C4-2B (cell line): ENCODE measurements around the gene CCNE1.
A peak's percentile ranks its signal among the peaks of the same experiment; 100 is the strongest.

Source experiments
- H3K27ac ChIP-seq: fragments of 450-650 bp; 2 replicates; pipeline ENCODE4 v1.5.1; 2017
- CTCF ChIP-seq: fragments of 450-650 bp; conservative IDR thresholded peaks from 2 replicates; pipeline ENCODE4 v1.5.1; 2017; ENCODE audit warnings: mild to moderate bottlenecking
- ZFX ChIP-seq: fragments of 450-650 bp; IDR thresholded peaks from 2 replicates; pipeline ENCODE4 v1.6.1; 2017

Gene CCNE1

GRCh38 chr19:29842471-29843179, 30.8 kb downstream of the CCNE1 start:
- TF ChIP-seq CTCF (no peak), ZFX (no peak)
- peak overlapping the region; percentile 6; the same call in 1 of the 2 replicates for H3K27ac ChIP-seq

DNA sequence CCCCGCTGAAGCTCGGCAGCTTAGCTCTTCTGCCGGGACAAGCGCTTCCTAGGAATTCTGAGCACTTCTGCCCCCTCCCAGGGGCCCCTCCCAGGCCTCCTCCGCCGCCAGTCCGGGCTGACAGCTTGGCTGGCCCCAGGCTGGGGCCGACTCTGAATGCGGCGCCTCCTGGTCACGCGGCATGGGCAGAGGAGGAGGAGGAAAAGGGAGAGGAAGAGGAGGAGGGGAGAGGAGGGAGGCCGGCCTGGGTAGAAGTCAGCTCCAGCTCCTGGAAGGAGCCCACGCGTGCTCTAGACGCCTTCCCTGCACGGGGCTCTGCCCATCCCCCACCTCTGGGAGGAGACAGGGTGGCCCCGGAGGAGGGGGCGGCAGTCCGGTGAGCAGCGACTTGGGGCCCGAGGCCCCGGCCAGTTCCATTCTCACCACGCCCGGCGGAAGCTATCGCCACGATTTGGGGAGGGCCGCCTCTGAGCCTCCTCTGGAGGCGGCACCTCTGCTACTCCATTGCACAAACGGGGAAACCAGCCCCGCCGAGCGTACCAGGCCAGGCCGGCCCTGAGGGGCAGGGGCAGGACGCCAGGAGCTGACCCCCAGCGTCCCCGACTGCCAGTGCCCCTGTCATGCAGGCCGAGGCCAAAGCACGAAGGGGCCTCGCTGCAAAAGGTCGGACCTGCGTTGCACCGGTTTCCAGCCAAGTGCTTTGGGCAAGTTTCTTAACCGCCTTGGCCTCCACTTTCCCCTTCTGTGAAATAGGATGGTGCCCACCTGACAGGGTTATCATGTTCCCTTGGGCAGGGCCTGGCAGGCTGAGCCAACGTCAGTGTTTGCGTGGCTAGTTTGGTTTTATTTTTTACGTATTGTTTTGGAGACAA, 31.6 kb downstream of the CCNE1 start:
- H3K27ac ChIP-seq: no peak overlapping the region
- no peak for TF ChIP-seq ZFX
- no peak for TF ChIP-seq CTCF

GRCh38 chr19:29844891-29845573, 33.2 kb downstream of the CCNE1 start:
- TF ChIP-seq ZFX (no peak), CTCF (no peak)
- peak overlapping the region; percentile 78 for H3K27ac ChIP-seq

DNA sequence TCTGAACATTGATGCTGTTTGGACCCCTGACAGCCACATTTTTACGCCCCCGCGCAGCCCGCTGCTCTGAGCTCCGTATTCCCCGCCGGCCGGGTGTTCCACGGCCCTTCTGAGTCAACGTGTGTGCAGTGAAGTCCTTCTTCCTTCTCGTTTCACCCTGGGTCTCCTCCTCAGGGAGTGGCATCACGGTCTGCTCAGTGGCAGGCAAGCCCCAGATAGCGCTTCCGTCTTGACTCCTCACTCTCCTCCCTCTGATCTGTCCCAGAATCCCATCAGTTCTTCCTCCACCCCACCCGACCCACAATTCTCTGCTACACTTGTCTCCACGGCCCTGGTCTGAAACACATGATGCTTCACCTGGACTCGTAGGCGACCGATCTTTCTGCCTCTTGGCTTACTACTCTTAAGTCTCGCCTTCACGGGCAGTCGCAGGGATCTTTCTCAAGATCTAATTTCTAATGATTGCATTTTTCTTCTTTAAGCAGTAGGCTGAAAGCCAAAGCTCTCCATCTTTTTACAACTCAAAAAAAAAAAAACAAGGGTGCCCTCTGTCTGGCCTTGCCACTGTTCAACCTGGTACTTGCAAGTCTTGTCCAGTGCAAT, 33.9 kb downstream of the CCNE1 start:
- H3K27ac ChIP-seq: peak overlapping the region; percentile 78
- TF ChIP-seq CTCF (no peak), ZFX (no peak)

DNA sequence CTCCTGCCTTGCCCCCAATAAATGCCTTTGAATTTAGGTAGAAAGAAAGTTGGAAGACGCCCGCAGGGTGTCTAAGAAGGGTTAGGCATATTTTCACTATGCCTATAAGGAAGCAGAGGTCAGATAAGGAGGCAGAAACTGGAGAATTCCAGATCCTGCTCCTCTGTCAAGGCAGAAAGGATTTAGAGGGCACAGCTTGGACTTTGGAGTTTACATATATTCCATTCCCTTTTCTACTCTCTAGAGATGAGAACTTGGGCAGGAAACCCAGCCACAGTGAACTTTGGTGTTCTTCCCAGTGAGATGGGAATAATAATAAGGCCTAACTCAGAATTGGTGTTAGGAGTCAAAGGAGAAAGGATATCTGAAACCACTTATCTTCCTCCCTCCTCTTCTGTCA, 37.4 kb downstream of the CCNE1 start:
- no peak overlapping the region for H3K27ac ChIP-seq
- no peak for TF ChIP-seq ZFX
- no peak for TF ChIP-seq CTCF

DNA sequence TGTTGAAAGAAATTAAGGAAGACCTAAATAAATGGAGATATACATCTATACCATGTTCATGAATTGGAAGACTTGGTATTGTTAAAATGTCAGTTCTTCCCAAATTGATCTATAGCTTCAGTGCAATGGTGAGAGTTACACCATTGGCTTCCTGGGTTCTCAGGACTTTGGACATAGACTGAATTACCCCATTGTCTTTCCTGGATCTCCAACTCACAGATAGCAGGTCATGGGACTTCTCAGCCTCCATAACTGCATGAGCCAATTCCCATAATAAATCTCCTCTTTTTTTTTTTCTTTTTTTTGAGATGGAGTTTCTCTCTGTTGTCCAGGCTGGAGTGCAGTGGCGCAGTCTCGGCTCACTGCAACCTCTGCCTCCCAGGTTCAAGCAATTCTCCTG, 38.7 kb downstream of the CCNE1 start:
- TF ChIP-seq CTCF (no peak), ZFX (no peak)
- H3K27ac ChIP-seq: no peak overlapping the region
